Measurements from ENCODE around the gene DTNA. TPM values are rescaled to one million over a fixed set of nuclear protein-coding genes. Genes with fewer than 3 reads are reported as not detected.
"Not testable (repeated sequence)": the region's sequence is repeated elsewhere in the genome, so short reads cannot be mapped to it uniquely, and the experiment has no call there.

DTNA gene
- total RNA-seq, 1 donor from 2014 or later = 18.4 TPM

DNA sequence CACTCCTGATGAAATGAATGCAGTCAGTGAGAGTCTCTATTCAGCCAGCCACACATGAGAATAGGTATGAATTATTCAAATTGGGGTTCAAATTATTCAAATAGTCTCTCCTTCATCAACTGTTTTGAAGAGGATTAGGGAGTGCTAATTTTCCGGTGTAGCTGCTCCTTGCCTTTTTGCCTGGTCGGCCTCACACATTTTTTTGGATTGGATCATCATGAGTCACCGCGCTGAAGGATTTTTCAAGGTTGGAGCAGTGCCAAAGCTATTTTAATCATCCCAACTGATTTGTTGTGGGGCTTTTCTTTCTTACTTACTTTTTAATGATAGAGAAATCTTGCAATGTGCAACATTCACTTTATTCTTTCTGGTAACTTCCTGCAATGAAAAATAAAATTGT, 2.4 kb upstream of the DTNA start:
- Histone ChIP-seq H3K4me3 (no peak overlapping the region), H3K36me3 (no peaks in the 10 kb centered on the region), H3K27me3 (no peaks in the 10 kb centered on the region), H3K27ac (peak overlapping the region; percentile 71), H3K9me3 (no peaks in the 10 kb centered on the region), H3K4me1 (peaks cover 41% of the 10 kb centered on the region)
- peak in 1 of 2 donors; percentile 67 for TF ChIP-seq POLR2AphosphoS5 (IDR thresholded peaks at IDR 0.05; ENCODE audit: insufficient read depth in 1 of 2, low read depth in 1 of 2)
- TF ChIP-seq POLR2A (IDR thresholded peaks at IDR 0.05) = no peak
- no peak for TF ChIP-seq CTCF (IDR thresholded peaks at IDR 0.05)
- DNase-seq (ENCODE audit: extremely low spot score in 2 of 2) = no peak
- intact Hi-C loops (cut with DNase I) = no loop called here

DNA sequence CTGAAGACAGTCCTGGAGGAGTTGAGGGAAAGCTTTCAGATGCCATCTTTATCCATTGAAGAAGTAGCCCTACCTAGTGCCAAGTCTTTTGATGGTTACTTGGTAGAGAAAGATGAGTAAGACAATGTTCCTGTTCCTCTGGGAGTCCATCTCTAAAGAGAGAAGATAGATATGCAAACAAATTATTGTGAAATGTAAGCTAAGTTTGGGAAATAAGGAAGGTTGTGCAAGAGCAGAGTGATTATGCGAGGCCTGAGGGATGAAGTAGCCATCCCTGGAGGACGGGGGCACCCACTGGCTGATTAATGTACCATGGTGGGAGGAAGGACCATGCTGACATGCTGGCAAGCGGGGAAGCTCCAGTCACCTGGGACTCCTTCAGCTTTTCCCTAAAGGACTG, 994 bp upstream of the DTNA start:
- H3K4me3 ChIP-seq = no peak overlapping the region
- DNase-seq (ENCODE audit: extremely low spot score in 2 of 2) = no peak
- H3K4me1 ChIP-seq = peaks cover 41% of the 10 kb centered on the region
- H3K27ac ChIP-seq = peak overlapping the region; percentile 71
- intact Hi-C loops (cut with DNase I) = no loop called here
- no peaks in the 10 kb centered on the region for H3K27me3 ChIP-seq
- no peaks in the 10 kb centered on the region for H3K9me3 ChIP-seq
- no peak for TF ChIP-seq CTCF (IDR thresholded peaks at IDR 0.05)
- peak in 1 of 2 donors; percentile 28 for TF ChIP-seq POLR2AphosphoS5 (IDR thresholded peaks at IDR 0.05; ENCODE audit: insufficient read depth in 1 of 2, low read depth in 1 of 2)
- TF ChIP-seq POLR2A (IDR thresholded peaks at IDR 0.05) = no peak
- no peaks in the 10 kb centered on the region for H3K36me3 ChIP-seq

GRCh38 chr18:34710458-34710914, 388 bp downstream of the DTNA start:
- Histone ChIP-seq H3K27ac (peak overlapping the region; percentile 71), H3K9me3 (no peaks in the 10 kb centered on the region), H3K4me1 (peaks cover 41% of the 10 kb centered on the region), H3K36me3 (no peaks in the 10 kb centered on the region), H3K27me3 (no peaks in the 10 kb centered on the region), H3K4me3 (peak overlapping the region; percentile 20 to 25)
- intact Hi-C loops (cut with DNase I) = no loop called here
- DNase-seq (ENCODE audit: extremely low spot score in 2 of 2) = no peak
- TF ChIP-seq CTCF (IDR thresholded peaks at IDR 0.05) (no peak), POLR2AphosphoS5 (IDR thresholded peaks at IDR 0.05; ENCODE audit: insufficient read depth in 1 of 2, low read depth in 1 of 2) (no peak), POLR2A (IDR thresholded peaks at IDR 0.05) (no peak)

DNA sequence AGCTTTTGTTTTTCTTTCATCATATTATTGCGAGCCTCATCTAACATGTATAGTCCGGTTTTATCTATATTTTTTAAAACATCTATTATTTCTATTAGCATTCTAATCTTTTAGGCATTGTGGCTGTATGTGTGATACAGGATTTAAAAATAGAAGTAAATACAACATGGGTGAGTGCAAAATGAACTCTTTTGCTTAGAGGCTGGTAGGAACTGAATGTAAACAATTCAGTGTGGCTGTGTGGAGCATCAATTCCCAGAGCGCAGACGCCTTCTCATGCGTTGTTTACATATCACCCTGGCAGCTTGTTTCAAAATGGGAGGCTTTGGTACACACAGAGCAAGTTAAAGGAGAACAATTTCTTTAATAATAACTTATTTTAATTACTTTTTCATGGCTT, 836 bp downstream of the DTNA start:
- H3K36me3 ChIP-seq = no peaks in the 10 kb centered on the region
- H3K9me3 ChIP-seq = no peaks in the 10 kb centered on the region
- peaks cover 41% of the 10 kb centered on the region for H3K4me1 ChIP-seq
- no peaks in the 10 kb centered on the region for H3K27me3 ChIP-seq
- DNase-seq (ENCODE audit: extremely low spot score in 2 of 2) = no peak
- TF ChIP-seq POLR2AphosphoS5 (IDR thresholded peaks at IDR 0.05; ENCODE audit: insufficient read depth in 1 of 2, low read depth in 1 of 2) = no peak
- no peak for TF ChIP-seq CTCF (IDR thresholded peaks at IDR 0.05)
- TF ChIP-seq POLR2A (IDR thresholded peaks at IDR 0.05) = no peak
- intact Hi-C loops (cut with DNase I) = no loop called here
- peak overlapping the region; percentile 71 for H3K27ac ChIP-seq
- peak overlapping the region in 1 of 2 donors; percentile 20 for H3K4me3 ChIP-seq

- H3K27me3 ChIP-seq; H3K27ac ChIP-seq; H3K36me3 ChIP-seq; H3K4me3 ChIP-seq; intact Hi-C loops (cut with DNase I); DNase-seq (ENCODE audit: extremely low spot score in 2 of 2); H3K9me3 ChIP-seq; H3K4me1 ChIP-seq: not testable (repeated sequence)
Measured at GRCh38 chr18:34716111-34716510, 6.0 kb downstream of the DTNA start.

All from vagina (tissue), 2 donors.